A549 (cell line): ENCODE data around the gene CCL4.

Experiments
- CTCF ChIP-seq: fragments of >200 bp; sonication (Bioruptor Twin); formaldehyde crosslinking; IDR thresholded peaks from 3 replicates; pipeline ENCODE4 v1.5.1; 2016
- REST ChIP-seq: fragments of 200-600 bp; sonication (generic); IDR thresholded peaks from 2 replicates; pipeline ENCODE4 v1.6.1; 2016; ENCODE audit warnings: antibody characterized with exemption, mild to moderate bottlenecking, moderate library complexity
- SMC3 ChIP-seq: fragments of >200 bp; sonication (Bioruptor Twin); formaldehyde crosslinking; IDR thresholded peaks from 3 replicates; pipeline ENCODE4 v1.6.1; 2018; ENCODE audit warnings: inconsistent platforms

- no peak for TF ChIP-seq REST
- no peak for TF ChIP-seq SMC3
- TF ChIP-seq CTCF: no peak
Observed at GRCh38 chr17:36132421-36132831, 28.8 kb downstream of the CCL4 start.
